ENCODE measurements around the gene SENP5. TPM values are rescaled to one million over a fixed set of nuclear protein-coding genes. Genes with fewer than 3 reads are reported as not detected.

Gene SENP5
- total and polyA plus RNA-seq, 9 of the 15 experiments (the other 6 are each of a cell fraction or from before 2014, with no cell fraction given): 18.3 to 59.7 (median 35.8) TPM

GRCh38 chr3:196867507-196868296 is at the start of gene SENP5 (continued):
- TF ChIP-seq YY1 (IDR thresholded peaks at IDR 0.05; ENCODE audit: borderline replicate concordance in 1 of 3, control insufficient read depth in 1 of 3, extremely low read depth in 1 of 3, insufficient read depth in 3 of 3, insufficient read length in 1 of 3, insufficient replicate concordance in 2 of 3, low read depth in 1 of 3, low read length in 2 of 3) (peak in 2 of 3 experiments; percentile 77 to 85), U2AF1 (optimal IDR thresholded peaks at IDR 0.05; ENCODE audit: low read depth, low read length) (peak; percentile 85), RBM39 (optimal IDR thresholded peaks at IDR 0.05; ENCODE audit: low read depth, low read length) (no peak), NEUROD1 (IDR thresholded peaks at IDR 0.05; ENCODE audit: borderline replicate concordance, low read depth, low read length, partially characterized antibody) (peak; percentile 45), TCFL5 (CRISPR knock-in tag; conservative IDR thresholded peaks at IDR 0.05) (no peak), SMAD4 (CRISPR knock-in tag; conservative IDR thresholded peaks at IDR 0.05) (peak; percentile 67), PHF8 (IDR thresholded peaks at IDR 0.05; ENCODE audit: borderline replicate concordance, low read length) (peak; percentile 99), EGR1 (conservative IDR thresholded peaks at IDR 0.05) (0 out of 2 replicates have a peak, but pooled peaks have one; percentile 22), ETS1 (conservative IDR thresholded peaks at IDR 0.05; ENCODE audit: control insufficient read depth, low read depth, low read length) (peak; percentile 85), SRSF1 (IDR thresholded peaks at IDR 0.05; ENCODE audit: low read depth, low read length) (no peak), CBX1 (IDR thresholded peaks at IDR 0.05; ENCODE audit: low read depth) (peak; percentile 27; the same call in 1 of the 2 replicates), GABPB1 (CRISPR knock-in tag; IDR thresholded peaks at IDR 0.05) (peak; percentile 69; the same call in 1 of the 2 replicates), SAP30 (IDR thresholded peaks at IDR 0.05; ENCODE audit: borderline replicate concordance, insufficient read depth, low read depth, low read length, poor library complexity, severe bottlenecking) (peak; percentile 85), ZBTB33 (CRISPR knock-in tag; IDR thresholded peaks at IDR 0.05) (peak; percentile 46; the same call in 1 of the 2 replicates), ATF1 (CRISPR knock-in tag; IDR thresholded peaks at IDR 0.05) (peak; percentile 91), ATF1 (tag; IDR thresholded peaks at IDR 0.05) (peak; percentile 97), ZNF584 (CRISPR knock-in tag; IDR thresholded peaks at IDR 0.05; ENCODE audit: low read depth) (no peak), NCOA4 (IDR thresholded peaks at IDR 0.05; ENCODE audit: partially characterized antibody) (no peak), ZNF224 (CRISPR knock-in tag; IDR thresholded peaks at IDR 0.05) (no peak), KDM5B (IDR thresholded peaks at IDR 0.05; ENCODE audit: insufficient replicate concordance, low read depth, low read length) (peak; percentile 95), RBFOX2 (IDR thresholded peaks at IDR 0.05; ENCODE audit: low read depth, low read length) (peak; percentile 95), POLR2H (tag; IDR thresholded peaks at IDR 0.05; ENCODE audit: low read depth) (peak; percentile 93), PPARD (CRISPR knock-in tag; IDR thresholded peaks at IDR 0.05) (no peak)

Data from K562 (cell line).